Smooth muscle cell of the brain vasculature (primary cell): ENCODE results near the gene CFAP45.

Experiments
- DNase-seq: peaks from one replicate; pipeline ENCODE4 v3.0.0-alpha.2; 2012; ENCODE audit warnings: low read depth, low spot score

The CFAP45 gene

GRCh38 chr1:159853417-159854115, 46.4 kb downstream of the CFAP45 start:
- no peak for DNase-seq

GRCh38 chr1:159851407-159851806, 48.6 kb downstream of the CFAP45 start:
- no peak for DNase-seq

- no peak for DNase-seq
Observed at GRCh38 chr1:159849626-159850366, 50.2 kb downstream of the CFAP45 start.

GRCh38 chr1:159848326-159848725, 51.6 kb downstream of the CFAP45 start:
- no peak for DNase-seq

- no peak for DNase-seq
Observed at GRCh38 chr1:159847231-159847630, 52.7 kb downstream of the CFAP45 start.

GRCh38 chr1:159845751-159846629, 54.0 kb downstream of the CFAP45 start:
- no peak for DNase-seq

GRCh38 chr1:159843459-159843858, 56.5 kb downstream of the CFAP45 start:
- DNase-seq = no peak

- no peak for DNase-seq
Observed at GRCh38 chr1:159841749-159842148, 58.2 kb downstream of the CFAP45 start.

- DNase-seq = no peak
Observed at GRCh38 chr1:159839116-159839849, 60.7 kb downstream of the CFAP45 start.

GRCh38 chr1:159838715-159839114, 61.2 kb downstream of the CFAP45 start:
- no peak for DNase-seq

- no peak for DNase-seq
Observed at GRCh38 chr1:159835862-159836525, 64.0 kb downstream of the CFAP45 start.

- DNase-seq = no peak
Observed at GRCh38 chr1:159835356-159835755, 64.6 kb downstream of the CFAP45 start.

GRCh38 chr1:159832309-159832708, 67.7 kb downstream of the CFAP45 start:
- DNase-seq = no peak

- no peak for DNase-seq
Observed at GRCh38 chr1:159831412-159832141, 68.4 kb downstream of the CFAP45 start.

GRCh38 chr1:159830722-159831121, 69.2 kb downstream of the CFAP45 start:
- no peak for DNase-seq

GRCh38 chr1:159829822-159830465, 70.0 kb downstream of the CFAP45 start:
- DNase-seq = no peak

- no peak for DNase-seq
Observed at GRCh38 chr1:159829273-159829634, 70.7 kb downstream of the CFAP45 start.

GRCh38 chr1:159828581-159829272, 71.2 kb downstream of the CFAP45 start:
- no peak for DNase-seq

- no peak for DNase-seq
Observed at GRCh38 chr1:159828176-159828575, 71.8 kb downstream of the CFAP45 start.
